ENCODE data around the gene TSPAN7.

Gene TSPAN7

DNA sequence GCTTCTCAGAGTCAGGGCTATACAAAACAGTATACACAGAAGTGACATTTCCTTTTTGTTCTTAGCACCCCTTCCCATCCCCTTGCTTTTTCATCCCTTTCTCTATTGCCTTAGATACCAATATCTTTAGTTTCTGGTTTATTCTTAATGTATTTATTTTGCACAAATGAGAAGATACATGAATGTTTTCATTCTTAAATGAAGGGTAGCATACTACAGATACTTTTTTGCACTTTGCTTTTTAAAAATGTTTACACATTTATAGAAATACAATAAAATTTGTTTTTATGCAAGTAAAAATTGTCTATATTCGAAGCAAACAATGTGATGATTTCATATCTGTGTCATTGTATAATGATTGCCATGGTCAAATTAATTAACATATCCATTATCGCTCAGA is 33.1 kb downstream of the TSPAN7 start:
- DNase-seq (ENCODE audit: low read depth in 2 of 2, low spot score in 1 of 2) = no peak

GRCh38 chrX:38595801-38596200 is 34.5 kb downstream of the TSPAN7 start:
- no peak for DNase-seq (ENCODE audit: low read depth in 2 of 2, low spot score in 1 of 2)

- no peak for DNase-seq (ENCODE audit: low read depth in 2 of 2, low spot score in 1 of 2)
Observed at GRCh38 chrX:38596939-38597338, 35.6 kb downstream of the TSPAN7 start.

- DNase-seq (ENCODE audit: low read depth in 2 of 2, low spot score in 1 of 2) = no peak
Observed at GRCh38 chrX:38599796-38600755, 38.7 kb downstream of the TSPAN7 start.

GRCh38 chrX:38601866-38602265 is 40.5 kb downstream of the TSPAN7 start:
- no peak for DNase-seq (ENCODE audit: low read depth in 2 of 2, low spot score in 1 of 2)

DNA sequence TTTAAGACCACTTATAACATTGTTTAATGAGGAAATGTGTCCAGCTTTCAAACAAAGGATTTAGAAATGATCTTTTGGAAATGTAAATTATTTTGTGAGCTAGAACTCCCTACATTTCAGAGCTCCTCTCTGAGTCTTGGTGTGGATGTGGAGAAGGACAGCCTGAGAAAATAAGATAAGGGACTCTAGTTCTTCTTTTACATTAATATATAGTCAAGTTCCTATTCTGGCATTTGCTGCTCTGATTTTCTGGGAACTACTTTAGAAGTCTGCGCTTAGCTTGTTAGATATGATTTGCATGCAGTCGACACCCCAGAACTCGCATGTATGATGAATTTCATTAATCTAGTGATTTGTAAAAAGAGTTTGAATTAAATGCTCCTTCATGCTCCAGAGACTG is 45.5 kb downstream of the TSPAN7 start:
- no peak for DNase-seq (ENCODE audit: low read depth in 2 of 2, low spot score in 1 of 2)

DNA sequence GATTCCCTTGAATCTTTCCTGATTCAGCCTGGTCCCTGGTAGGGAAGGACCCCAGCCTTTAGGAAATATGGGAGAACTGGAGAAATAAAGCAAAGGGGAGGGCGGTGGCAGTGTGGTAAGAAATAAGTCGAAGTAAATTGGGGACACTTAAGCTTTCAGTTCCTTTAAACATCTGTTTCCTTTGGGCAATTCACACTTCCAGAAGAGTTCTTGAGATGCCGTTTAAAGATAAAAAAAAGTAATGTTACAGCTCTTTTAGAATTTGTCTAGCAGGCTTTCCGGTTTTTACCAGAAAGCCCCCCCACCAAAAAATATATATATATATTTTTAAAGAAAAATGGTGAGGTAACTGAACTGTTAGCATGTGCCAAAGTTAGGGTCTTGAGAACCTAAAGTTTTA is 46.6 kb downstream of the TSPAN7 start:
- no peak for DNase-seq (ENCODE audit: low read depth in 2 of 2, low spot score in 1 of 2)

- no peak for DNase-seq (ENCODE audit: low read depth in 2 of 2, low spot score in 1 of 2)
Observed at GRCh38 chrX:38610849-38611248, 49.5 kb downstream of the TSPAN7 start.

DNA sequence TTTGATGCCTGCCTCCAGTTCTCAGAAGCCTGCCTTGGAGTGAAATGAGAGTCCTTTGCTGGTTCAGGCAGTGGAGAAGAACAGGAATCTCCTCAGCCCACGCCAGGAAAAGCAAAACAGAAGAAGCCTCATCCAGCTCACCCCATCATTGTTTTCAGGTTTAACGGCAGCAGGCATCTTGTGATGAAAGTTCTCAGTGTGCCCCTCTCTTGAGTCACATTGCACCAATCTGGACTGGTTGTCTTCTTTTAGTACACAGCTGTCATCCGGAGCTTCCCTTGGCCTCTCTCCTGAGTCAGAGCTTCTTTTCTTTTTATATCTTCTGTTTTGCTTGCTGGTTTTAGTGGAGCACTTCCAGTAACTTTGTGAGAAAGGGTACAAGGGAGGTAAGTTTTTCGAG is 50.9 kb downstream of the TSPAN7 start:
- DNase-seq (ENCODE audit: low read depth in 2 of 2, low spot score in 1 of 2) = no peak

DNA sequence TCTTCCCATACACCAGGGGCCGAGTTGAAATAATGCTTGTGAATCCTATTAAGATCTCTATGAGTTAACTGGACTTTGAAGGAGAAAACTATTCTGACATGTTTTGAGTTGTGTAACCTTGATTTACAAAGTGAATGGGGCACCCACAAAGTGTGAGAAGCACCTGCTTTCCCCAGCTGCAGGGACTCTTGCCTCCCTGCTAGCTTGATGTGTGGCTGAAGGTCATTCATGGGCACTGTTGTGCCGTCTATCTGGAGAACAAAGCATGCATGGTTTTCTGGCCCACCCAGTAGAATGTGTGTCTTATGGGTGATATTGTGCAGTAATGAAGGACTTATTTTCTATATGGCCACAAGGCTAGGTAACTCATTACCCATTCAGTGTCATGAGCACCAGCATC is 53.1 kb downstream of the TSPAN7 start:
- no peak for DNase-seq (ENCODE audit: low read depth in 2 of 2, low spot score in 1 of 2)

- no peak for DNase-seq (ENCODE audit: low read depth in 2 of 2, low spot score in 1 of 2)
Observed at GRCh38 chrX:38616904-38617303, 55.6 kb downstream of the TSPAN7 start.

GRCh38 chrX:38618180-38618579 is 56.8 kb downstream of the TSPAN7 start:
- DNase-seq (ENCODE audit: low read depth in 2 of 2, low spot score in 1 of 2) = no peak

- DNase-seq (ENCODE audit: low read depth in 2 of 2, low spot score in 1 of 2) = no peak
Observed at GRCh38 chrX:38620623-38621022, 59.3 kb downstream of the TSPAN7 start.

DNA sequence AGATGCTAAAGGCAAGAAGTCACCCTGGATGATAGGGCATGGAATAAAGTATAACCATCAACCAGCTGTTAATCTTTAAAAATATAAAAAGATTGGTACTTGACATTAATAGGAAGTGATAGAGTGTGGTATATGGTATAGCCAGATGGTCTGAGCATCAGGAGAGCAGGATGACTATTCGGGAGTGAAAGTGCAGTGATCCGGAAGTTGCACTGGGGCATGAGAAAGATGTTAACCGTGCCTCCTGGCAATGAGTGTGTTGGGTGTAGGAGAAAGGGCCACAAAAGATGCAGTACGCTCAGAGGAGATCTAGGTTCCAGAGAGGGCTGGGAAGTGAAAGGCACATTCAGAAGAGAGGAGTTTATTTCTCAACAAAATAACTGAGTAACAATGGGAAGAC is 65.0 kb downstream of the TSPAN7 start:
- no peak for DNase-seq (ENCODE audit: low read depth in 2 of 2, low spot score in 1 of 2)

DNA sequence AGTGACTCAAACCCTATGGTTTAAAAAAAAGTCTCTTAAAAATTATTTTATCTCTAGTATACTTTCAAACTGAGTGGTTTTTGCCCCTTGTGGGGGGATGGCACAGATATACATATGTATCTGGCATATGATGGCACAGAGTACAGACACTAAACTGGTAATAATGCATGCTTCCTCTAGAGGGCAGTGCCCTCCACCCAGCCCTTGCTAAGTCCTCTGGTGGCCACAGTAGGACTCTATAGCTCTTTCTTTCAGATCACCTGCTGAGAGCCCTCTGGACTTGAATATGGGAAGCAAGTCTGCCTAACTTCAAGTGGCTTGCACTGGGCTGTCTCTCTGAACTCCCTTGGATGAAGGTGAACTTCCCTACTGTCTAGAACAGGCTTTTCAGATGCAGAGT is 66.3 kb downstream of the TSPAN7 start:
- no peak for DNase-seq (ENCODE audit: low read depth in 2 of 2, low spot score in 1 of 2)

GRCh38 chrX:38628587-38628986 is 67.2 kb downstream of the TSPAN7 start:
- no peak for DNase-seq (ENCODE audit: low read depth in 2 of 2, low spot score in 1 of 2)

- DNase-seq (ENCODE audit: low read depth in 2 of 2, low spot score in 1 of 2) = no peak
Observed at GRCh38 chrX:38632516-38632915, 71.2 kb downstream of the TSPAN7 start.

GRCh38 chrX:38634665-38635064 is 73.3 kb downstream of the TSPAN7 start:
- no peak for DNase-seq (ENCODE audit: low read depth in 2 of 2, low spot score in 1 of 2)

DNA sequence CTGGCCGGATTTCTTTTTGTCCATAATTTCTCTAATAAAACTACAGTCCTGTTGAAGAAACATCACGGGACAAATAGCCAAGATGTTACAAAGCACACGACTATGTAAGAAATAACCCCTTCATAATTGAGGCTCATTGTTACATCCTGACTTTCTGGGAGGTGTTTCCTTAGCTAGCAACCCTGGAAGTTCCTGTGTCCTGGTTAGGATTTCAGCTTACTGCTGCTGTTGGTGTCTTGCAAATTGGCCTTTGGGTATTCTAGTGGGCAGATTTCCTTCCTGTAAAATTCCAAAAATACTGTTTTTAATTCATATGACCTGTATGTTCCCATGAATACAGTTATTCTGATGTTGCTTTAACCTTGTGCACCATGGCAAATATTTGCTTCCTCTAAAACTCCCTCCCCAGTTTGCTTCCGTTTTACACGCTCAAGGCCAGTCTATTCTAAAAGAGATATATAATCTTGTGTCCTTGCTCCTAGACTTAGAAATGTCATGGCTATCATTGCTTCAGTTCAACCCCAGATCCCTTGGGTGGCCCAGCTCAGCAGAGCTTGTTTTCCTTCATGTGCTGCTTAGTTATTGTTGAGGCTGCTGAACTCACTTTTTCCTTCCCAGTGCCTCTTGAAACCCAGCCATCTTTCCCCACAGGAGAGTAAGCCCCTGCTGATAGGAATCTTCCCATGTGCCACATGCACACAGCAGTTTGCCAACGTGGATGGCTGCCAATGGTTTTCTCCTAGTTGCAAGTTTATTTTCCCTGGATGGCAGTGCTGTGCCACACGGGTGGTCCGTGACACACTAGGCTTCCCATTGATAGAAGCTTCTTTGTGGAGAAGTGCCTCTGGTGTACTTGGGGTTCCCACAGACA is 75.8 kb downstream of the TSPAN7 start:
- DNase-seq (ENCODE audit: low read depth in 2 of 2, low spot score in 1 of 2) = no peak

DNA sequence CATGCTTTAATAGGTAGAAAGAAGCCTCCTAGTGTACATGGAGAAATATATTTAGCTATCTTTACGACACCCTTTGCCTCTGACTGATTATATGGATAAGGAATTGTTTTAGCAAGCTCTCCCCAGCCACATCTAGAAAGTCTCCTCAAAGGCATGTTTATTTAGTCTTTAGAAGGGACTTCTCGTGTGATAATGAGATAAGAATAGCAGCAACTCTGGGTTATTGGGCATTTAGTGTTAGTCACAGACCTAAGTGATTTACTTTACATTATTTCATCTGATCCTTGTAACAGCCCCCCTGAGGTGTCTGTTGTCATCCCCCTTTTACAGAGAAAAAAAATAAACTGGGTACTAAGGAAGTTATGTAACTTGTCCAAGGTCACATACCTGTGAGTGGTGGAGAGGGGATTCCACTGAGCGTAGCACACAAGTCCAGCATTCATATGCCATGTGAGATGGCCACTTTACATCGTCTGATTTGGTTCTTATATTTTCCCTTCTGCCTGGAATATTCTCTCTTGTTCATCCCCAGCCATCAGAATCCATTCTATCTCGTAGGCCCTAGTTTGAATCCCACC is 77.7 kb downstream of the TSPAN7 start:
- no peak for DNase-seq (ENCODE audit: low read depth in 2 of 2, low spot score in 1 of 2)

DNA sequence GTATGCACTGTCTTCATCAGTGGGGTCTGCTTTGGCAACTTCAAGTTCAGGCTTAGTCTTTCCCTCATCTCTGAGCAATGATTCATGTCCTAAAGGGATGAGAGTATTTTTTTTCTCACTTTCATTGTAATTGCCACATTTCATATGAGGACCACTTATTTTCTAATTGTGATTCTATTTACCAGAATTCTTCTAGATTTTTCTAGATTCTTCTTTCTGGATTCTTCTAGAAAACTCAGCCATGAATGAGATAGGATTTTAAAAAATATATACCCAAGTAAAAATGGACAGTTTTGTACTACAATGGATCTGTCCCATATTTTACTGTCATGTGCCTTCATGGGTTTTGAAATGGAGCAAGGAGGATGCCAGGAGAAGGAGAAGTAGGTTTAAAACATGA is 78.4 kb downstream of the TSPAN7 start:
- no peak for DNase-seq (ENCODE audit: low read depth in 2 of 2, low spot score in 1 of 2)

DNA sequence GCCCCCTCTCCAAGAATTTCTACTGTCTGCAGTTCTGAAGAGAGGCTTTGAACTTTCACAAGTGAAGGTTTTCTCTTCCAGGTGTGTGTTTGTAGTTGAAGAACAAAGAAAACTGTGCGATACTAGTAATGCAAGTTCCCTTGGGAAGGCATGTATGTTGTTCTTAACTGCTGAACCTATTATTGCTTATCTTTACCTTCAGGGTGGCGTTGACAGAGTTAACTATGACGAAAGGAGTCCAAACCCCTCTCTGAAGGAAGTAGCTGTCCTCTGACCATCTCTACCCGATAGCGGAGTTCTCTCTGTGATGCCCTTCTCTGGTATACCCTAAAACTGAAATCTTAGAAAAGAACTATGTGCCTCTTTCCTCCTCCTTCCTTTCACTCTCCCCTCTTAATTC is 79.9 kb downstream of the TSPAN7 start:
- DNase-seq (ENCODE audit: low read depth in 2 of 2, low spot score in 1 of 2) = no peak

All from stimulated activated CD8-positive, alpha-beta memory T cell treated with anti-CD3 and anti-CD28 coated beads, Interleukin-4, amount 100 ng/mL, for 1 hour (primary cell).